Fibroblast of skin of left biceps (primary cell): ENCODE measurements around the gene NIFK.

ENCODE experiments used
- DNase-seq, 2 experiments: peaks; one replicate each; pipeline ENCODE4 v3.0.0-alpha.2; 2013; ENCODE audit warnings: low read depth in 2 of 2

The NIFK gene

DNA sequence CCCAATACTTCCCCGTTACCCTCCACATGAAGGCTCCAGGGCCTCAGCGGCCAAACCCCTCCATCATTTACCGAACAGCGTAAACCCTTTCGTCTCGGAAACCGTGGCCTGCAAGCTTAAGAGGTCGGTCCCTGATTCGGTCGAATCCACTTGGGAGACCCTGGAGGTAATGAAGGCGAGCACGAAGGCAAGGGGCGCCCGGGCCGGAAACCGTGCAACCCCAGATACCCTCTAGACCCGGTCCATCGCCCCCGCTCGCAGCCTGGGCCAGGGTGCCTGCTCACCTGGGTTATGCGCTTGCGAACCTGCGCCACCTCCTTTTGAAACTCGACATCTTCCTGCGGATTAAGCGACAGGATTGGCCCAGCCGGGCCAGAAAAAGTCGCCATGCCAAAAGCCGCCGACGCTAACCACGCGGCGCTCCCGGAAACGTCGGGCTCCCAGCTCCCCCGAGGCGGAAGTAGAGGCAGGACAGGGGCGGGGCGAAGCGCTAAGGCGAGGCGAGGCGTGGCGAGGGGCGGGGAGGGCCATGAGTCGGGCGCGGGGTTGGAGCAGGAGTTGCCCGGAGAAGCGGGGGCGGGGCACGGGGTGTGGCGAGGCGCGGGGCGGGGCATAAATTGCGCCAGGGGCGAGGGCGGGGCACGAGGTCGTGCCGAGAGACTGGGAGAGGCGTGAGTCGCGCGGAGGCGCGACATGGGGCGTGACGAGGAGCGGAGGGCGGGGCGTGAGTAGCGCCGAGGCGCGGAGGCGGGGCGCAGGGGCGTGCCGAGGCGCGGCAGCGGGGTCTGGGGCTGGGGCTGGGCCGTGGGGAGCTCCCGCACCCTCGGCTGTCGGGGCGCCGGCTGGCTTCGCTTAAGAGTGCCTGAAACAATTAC is at the start of gene NIFK:
Gene NIFK (minus strand): TSS at position 414 of the 875 bp plus-strand sequence. CDS start 25 bp downstream, at position 389.
- peak; percentile 92 to 94 for DNase-seq

DNA sequence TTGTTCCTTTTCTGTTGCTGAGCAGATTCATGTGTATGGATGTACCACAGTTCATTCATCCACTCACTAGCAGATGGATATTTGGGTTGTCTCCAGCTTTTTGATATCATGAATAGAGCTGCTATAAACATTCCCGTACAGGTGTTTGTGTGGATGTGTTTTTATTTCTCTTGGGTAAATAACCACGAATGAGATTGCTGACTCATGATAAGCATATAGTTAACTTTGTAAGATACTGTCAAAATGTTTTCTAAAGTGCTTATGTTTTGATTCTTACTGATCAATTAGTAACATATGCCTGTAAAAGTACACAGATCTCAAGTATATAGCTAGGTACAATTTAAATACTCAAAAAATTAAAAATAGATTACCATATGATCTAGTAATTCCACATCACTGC is 46.5 kb upstream of the NIFK start:
- DNase-seq: no peak

DNA sequence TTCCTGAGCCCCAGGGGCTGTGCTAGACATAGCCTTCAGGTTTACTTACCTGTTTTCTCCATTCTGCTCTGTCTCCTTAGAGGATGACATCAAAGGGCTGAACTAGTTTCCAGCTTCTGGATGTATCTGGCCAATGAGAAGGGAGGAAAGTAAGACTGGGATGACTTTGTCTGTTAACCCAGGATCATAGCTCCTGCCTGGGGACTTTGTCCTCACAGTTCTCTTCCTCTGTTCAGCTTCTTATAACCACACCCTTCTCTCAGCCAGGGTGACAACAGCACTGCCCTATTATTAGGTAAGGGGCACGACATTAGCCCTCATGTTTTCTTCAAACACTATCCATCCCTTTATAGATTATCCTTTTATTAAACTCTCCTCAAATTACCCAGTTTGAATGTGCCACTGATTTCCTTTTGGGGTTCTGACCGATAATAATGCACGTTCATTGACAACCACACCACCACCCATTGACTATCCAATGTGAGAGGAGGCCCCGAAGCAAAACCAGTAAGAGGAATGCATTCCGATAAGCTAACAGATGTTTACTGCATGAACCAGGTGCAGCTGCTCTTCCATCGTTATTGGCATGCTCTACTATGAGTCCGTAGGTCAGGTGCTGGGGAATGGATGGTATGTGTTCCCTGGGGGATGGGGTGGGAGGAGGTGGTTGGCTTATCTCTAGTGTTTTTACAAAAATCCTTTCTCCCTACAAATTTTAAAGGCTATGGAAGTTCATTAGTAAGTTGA is 42.2 kb upstream of the NIFK start:
- no peak for DNase-seq

DNA sequence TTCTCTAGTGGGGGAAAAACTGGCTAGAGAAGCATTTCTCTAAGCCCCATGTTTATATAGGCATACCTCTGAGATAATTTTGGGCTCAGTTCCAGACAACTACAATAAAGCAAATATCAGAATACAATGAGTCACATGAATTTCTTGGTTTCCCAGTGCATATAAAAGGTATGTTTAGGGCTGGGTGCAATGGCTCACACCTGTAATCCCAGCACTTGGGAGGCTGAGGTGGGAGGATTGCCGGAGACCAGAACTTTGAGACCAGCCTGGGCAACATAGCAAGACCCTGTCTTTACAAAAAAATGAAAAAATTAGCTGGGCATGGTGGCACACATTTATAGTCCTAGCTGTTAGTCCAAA is 41.0 kb upstream of the NIFK start:
- peak; percentile 17 to 31 for DNase-seq

DNA sequence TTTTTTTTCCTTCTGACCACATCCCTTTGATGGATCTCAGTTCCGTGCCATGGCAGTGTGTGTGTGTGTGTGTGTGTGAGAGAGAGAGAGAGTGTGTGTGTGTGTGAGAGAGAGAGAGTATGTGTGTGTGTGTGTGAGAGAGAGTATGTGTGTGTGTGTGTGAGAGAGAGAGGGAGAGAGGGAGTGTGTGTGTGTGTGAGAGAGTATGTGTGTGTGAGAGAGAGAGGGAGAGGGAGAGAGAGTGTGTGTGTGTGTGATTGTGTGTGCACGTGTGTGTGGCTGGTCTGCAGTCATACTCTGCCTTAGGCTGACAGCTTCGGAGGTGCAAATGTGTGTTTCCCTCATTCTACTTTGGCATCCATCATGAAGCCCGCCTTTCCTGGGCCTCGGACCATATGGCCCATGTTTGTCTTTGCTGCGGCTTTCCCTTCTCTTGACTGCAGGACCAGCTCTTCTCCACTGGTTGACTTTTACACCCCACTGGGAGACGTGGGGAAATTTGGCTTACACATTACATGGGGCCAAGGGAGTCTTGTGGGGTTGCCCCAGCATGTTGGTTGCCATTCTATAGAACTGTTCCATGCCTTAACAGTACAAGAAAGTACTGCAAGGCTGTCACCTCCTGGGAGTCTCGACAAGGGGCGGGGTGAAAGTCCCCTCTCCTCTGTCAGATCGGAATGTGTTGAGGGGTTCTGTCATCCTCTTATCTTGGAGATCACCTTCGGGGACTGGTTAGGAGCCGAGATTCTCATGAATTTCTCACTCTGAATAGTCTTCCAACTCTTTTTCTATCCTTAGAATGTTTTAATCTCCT is 40.4 kb upstream of the NIFK start:
- DNase-seq: no peak

DNA sequence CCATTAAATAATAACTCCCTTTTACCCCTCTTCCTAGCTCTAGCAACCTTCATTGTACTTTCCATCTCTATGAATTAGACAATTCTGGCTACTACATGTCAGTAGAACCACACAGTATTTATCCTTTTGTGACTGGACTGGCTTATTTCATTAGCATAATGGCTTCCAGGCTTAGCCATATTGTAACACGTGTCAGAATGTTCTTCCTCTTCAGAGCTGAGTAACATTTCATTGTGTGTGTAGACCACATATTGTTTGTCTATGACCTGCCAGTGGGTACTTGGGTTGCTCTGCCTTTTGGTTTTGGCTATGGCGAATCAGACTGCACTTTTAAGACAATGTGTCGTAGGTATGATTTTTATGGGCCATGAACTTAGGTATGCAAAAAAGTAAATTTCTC is 39.7 kb upstream of the NIFK start:
- no peak for DNase-seq

DNA sequence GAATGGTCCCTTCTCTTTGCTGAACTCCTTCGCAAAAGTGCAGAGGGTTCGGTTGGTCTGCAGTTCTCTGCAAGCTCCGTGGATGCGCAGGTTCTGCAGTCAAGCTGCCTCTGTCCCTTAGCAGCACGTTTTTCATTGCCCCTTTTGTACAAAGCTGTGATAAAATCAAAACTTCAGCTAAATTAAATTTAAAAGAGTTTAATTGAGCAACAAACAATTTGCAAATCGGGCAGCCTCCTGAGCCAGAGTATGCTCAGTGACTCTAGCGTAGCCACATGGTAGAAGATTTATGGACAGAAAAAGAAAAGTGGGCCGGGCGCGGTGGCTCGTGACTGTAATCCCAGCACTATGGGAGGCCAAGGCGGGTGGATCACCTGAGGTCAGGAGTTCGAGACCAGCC is 37.6 kb upstream of the NIFK start:
- no peak for DNase-seq

DNA sequence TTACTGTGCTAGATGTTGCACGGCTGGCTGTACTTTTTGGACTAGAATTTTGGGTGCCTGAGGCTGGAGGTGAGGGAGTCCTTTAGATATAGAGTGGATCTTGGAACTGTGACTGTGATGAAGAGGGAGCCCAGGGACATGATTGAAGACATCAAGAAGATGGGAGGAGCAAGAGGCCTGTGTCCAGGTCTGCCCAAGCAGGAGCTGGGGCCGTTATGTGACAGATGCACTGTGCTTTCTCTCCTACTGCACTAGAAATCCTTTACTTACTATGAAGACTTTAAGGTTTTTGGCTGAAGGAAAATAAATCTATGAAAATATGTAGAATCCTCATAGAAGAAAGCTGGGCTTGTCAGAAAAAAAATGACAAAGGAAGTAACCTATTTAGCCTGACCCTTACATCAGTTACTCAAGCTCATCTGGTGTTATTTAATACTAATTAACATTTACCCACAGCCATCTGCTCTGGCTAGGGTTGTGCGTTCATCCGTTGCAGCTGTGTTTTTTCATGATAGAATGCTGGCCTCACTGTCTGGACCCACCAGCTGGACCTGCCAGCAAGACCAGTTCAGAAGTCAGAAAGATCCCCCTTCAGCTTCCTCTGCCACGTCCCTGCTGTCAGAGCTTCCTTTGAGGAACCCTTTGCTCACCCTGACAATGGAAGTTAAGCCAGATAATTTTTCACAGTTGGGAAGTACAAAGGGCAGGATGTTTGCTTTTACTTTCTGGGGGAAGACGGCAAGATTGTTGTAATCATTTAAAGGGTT is 35.5 kb upstream of the NIFK start:
- no peak for DNase-seq

DNA sequence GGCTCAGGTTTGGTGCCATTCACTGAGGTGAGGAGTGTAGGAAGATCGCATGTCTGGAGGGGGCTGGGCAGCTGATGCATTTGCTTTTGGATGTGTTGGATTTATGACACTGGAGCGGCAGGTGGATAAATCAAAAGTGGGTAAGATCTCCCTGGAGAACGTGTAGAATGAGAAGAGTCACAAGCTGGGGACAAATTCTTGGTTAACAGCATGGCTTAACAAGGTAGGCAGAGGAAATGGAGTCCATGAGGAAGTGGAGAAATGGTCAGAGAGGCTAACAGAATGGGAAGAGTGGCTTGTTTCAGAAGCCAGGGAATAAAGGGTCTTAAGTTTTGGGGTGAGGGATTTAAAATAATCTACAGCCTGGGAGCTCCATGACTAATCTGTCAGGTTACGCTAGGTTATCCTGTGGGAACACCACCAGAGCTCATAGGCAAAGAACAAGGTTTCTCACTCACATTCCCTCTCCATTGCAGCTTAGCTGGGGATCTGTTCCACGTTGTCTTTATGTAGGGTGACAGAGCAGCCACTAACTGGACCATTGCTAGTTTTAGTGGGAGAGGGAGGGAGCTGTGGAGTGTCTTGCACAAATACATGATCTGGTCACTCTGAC is 31.6 kb upstream of the NIFK start:
- no peak for DNase-seq

DNA sequence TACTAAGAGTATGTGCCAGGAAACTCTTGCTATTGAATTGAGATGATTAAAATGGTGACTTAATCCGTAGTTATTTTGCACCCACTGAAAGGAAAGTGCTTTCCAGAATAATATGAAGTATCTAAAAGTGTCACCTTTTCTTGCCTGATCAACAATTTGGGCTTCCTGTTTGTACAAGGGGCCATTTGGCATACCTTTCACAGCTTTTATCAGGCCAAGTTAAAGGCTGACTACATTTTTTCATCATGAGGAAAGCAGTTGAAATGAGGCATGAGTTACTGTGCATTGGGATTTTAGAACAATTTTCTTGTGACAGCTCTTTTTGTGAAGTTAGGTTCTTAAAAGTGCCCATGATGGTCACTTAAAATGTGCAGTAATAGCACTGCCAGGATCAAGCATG is 29.9 kb upstream of the NIFK start:
- DNase-seq: no peak

DNA sequence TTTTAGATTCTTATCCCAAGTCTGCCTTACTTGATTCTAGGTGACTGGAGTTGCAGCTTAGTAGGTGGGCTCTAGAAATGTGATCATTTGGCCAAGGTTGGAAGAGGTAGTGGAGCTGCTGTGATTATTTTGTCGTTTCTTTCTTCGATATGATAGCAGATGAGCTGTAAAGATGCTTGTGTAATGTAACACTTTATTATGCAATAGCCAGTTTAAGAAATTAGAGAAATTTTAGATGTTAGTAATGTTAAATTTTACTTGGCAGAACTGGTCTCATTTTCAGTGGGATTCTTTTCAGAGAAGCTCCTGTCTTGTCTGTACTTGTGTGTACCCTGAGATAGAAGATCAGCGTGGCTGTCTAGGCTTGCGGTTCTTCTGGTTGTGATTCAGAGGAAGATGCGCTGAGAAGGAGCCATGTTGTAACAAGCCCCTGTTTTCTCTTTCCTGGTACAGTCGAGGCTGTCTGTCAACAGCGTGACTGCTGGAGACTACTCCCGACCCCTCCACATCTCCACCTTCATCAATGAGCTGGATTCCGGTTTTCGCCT is 28.1 kb upstream of the NIFK start:
- DNase-seq: no peak

DNA sequence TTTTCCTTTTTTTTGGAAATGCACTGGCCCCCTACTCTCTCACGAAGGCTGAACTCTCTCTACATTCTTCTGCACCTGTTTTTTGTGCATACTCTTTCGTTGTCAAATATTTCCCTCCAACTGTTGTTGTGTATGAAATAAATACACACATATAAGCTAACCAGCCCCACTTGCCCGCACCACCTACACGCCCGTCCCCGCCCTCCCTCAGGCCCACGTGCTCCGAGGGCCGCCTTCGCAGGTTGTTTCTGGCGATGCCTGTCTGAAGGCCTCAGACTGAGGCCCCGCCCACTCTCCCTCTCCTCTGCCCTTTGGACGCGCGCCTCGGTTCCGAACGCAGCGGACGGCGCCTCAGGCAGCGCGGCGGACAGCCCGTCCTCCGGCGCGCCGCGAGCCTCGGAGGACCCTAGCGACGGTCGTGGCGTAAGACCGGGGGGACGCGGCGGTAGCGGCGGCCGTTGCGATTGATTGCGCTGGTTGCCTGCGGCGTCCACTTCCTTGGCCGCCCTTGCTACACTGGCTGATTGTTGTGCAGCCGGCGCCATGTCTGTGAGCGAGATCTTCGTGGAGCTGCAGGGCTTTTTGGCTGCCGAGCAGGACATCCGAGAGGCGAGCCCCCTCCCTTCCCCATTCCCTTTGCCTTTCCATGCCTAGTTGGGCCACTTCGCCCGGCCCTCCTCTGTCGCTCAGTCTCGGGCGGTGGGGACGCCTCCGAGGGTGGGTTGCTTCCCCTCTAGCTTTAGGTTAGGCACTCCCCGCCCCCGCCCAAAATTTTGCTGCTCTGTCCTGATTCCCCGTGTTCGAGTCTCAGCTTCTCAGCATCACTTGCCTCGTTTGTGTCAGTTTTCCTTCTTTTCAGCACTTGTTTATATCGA is 18.8 kb upstream of the NIFK start, which contains the start of gene TSN:
Gene TSN (plus strand): TSS at position 415 of the 875 bp plus-strand sequence. CDS start 129 bp downstream, at position 544.
- DNase-seq: peak; percentile 90 to 92

DNA sequence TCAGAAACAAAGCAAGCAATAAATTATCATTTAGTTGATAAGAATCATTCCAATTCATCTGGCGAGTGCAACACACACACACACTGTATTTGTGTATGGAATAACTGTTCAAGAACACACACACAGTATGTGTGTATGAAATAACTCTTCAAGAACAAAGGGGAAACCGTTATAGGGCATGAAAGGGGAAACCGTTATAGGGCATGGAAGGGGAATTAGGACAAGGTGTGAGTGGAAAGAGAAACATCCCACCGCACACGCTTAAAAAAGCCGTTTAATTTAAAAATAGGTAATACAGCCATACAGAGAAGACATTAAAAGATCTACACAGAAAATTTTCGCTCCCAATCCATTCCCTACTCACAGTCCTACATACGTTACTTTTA is 18.2 kb upstream of the NIFK start:
- no peak for DNase-seq

DNA sequence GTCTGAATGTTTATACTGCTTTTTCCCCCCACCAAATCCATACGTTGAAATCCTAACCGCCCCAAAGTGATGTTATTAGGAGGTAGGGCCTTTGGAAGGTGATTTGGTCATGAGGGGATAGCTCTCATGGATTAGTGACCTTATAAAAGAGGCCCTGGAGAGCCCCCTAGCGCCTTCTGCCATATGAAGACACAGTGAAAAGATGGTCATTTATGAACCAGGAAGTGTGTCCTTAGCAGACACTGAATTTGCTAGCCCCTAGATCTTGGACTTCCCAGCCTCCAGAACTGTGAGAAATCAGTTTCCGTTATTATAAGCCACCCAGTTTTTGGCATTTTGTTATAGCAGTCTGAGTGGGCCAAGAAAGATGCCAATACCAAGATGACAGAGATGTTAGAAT is 11.5 kb upstream of the NIFK start:
- DNase-seq: peak in 1 of 2 experiments; percentile 10

DNA sequence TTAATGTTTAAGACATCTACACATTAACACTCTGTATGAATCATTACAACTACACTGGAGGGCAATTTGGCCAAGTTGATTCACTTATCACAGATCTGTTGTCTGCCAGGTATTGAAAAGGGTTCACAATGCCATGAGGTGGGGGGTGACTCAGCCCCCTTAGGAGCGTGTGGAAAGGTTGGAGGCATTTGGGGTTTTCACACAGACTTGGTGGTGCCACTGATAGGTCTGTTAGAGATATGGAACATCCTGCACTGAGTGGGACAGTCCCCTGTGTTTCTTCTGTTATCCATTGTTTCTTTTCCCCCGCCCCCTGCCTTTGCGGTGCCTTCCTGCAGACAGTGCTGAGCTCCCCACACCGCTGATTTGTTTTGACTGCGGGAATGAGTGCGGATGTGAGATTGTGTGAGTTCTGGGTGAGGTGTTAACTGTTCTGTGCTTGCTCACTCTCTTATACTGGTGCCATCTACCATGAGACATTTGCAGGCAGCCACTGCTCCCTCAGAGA is 9.4 kb upstream of the NIFK start:
- DNase-seq: no peak

DNA sequence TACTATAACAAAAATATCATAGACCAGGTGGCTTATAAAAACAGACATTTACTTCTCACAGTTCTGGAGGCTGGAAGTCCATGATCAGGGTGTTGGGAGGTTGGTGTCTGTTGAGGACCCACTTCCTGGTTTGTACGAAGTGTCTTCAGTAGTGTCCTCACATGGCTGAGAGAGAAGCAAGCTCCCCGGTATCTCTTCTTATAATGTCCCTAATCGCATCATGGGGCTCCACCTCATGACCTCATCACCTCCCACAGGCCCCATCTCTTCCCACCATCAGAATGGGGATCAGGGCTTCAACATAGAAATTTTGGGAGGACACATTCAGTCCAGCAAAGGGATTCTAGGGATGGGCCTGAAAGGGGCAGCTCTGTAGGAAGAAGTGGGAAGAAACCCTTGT is 4.8 kb upstream of the NIFK start:
- DNase-seq: no peak

DNA sequence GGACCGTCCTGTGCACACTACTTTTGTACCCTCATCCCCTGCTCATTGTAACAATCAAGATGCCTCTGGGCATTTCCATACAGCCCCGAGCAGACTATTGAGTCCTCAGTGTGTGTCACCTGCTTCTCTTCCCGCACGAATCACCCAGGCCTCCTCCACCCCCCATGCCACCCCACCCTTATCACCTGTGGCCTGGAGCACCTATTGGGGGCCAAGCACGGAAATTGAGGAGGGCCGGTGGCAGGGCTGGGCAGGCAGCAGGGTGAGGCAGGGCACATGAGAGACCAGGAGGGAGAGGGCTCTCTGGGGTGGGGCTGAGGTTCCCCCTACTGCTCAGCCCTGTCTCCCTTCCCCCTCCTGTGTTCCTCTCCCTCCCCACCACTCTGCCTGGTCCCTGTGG is 4.3 kb upstream of the NIFK start:
- no peak for DNase-seq

DNA sequence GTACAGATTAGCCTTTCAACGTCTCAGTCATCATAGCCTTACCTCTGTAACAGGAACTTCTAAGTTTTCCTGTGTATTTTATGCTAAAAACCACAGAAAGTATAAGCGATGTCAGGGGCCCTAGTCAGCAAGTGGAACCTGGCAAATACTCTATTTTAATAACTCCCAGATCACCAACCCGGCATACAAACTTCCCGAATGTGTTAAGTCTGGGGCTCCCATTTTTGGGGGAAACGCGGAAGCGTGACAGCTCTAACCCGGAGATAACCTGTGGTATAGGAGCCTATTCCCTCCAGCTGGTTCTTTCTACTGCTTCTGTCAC is 574 bp downstream of the NIFK start:
- DNase-seq: no peak

DNA sequence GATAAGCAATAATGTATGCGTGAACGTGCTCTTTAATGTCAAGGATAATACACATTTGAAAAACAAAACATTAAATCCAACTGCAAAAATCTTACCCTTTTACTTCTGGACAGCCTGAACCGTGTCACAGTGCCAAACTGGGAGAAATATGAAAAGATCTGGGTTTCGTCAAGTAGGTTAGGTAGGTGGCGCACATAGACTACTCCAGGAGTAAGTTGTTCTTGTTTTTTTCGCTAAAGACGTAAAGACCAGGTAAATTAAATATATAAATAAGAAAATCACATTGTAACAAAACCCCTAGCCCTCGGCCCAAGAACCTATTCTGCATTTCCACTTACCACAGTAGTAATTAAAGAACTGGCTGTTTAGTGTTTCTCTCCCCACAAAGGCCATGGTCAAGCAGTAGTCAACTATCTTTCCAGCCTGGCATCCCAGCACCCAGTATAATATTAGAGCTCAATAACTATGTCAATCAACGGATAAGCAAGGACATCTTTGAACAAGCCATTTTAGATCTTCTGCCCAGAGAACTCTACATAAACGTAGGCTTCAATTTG is 1.1 kb downstream of the NIFK start:
- DNase-seq: no peak
